ENCODE data around the gene NOTCH3.

The NOTCH3 gene

GRCh38 chr19:15170345-15170744 is 30.4 kb downstream of the NOTCH3 start:
- Histone ChIP-seq H3K9me3 (ENCODE audit: low read length) (peaks cover 7% of the 10 kb centered on the region), H3K4me3 (ENCODE audit: low read depth in 1 of 2, low read length in 2 of 2) (no peak overlapping the region), H3K4me1 (ENCODE audit: insufficient read depth, low read length) (no peaks in the 10 kb centered on the region), H3K36me3 (ENCODE audit: insufficient read depth, low read length) (no peaks in the 10 kb centered on the region), H3K9ac (ENCODE audit: low read length) (no peak overlapping the region), H3K27ac (ENCODE audit: low read depth, low read length) (no peak overlapping the region), H3K27me3 (ENCODE audit: control insufficient read depth in 1 of 2, insufficient read depth in 2 of 2, low read length in 2 of 2) (no peaks in the 10 kb centered on the region)

DNA sequence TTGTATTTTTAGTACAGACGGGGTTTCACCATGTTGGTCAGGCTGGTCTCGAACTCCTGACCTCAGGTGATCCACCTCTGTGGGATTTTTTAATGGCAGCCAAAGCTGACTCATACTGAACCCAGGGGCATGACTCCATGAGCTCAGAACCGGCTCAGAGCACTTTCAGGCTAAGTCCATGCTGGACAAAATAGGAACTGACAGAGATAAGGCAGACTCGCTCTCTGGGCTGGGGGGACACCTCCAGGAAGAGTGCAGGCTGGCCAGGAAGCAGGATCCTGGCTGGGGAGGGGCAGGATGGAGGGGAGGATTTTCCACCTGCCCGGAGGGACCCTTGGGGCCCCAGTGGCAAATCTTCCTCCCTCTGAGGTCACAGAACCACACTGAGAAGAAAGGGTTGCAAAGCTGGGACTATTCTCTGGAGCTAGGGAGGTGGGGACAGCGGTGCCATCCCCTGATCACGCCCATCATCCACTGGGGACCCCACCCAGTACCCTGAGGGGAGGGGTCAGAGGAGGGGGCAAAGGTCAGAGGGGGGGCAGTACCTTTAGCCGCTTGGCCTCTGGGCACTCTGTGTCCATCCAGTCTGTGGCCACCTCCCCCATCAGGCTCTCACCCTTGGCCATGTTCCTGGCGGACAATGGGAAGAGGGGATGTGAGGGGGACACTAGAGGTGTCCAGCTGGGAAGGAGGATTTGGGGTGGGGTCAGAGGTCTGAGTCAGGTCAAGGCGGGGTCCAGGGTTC is 31.1 kb downstream of the NOTCH3 start:
- H3K27ac ChIP-seq (ENCODE audit: low read depth, low read length), result no peak overlapping the region
- no peaks in the 10 kb centered on the region for H3K27me3 ChIP-seq (ENCODE audit: control insufficient read depth in 1 of 2, insufficient read depth in 2 of 2, low read length in 2 of 2)
- no peak overlapping the region for H3K4me3 ChIP-seq (ENCODE audit: low read depth in 1 of 2, low read length in 2 of 2)
- no peak overlapping the region for H3K9ac ChIP-seq (ENCODE audit: low read length)
- H3K36me3 ChIP-seq (ENCODE audit: insufficient read depth, low read length), result no peaks in the 10 kb centered on the region
- no peaks in the 10 kb centered on the region for H3K4me1 ChIP-seq (ENCODE audit: insufficient read depth, low read length)
- peaks cover 13% of the 10 kb centered on the region for H3K9me3 ChIP-seq (ENCODE audit: low read length)

- Histone ChIP-seq H3K4me1 (ENCODE audit: insufficient read depth, low read length) (no peaks in the 10 kb centered on the region), H3K36me3 (ENCODE audit: insufficient read depth, low read length) (no peaks in the 10 kb centered on the region), H3K9me3 (ENCODE audit: low read length) (peaks cover 15% of the 10 kb centered on the region), H3K27ac (ENCODE audit: low read depth, low read length) (no peak overlapping the region), H3K4me3 (ENCODE audit: low read depth in 1 of 2, low read length in 2 of 2) (no peak overlapping the region), H3K9ac (ENCODE audit: low read length) (no peak overlapping the region), H3K27me3 (ENCODE audit: control insufficient read depth in 1 of 2, insufficient read depth in 2 of 2, low read length in 2 of 2) (no peaks in the 10 kb centered on the region)
Observed at GRCh38 chr19:15166700-15167099, 34.1 kb downstream of the NOTCH3 start.

DNA sequence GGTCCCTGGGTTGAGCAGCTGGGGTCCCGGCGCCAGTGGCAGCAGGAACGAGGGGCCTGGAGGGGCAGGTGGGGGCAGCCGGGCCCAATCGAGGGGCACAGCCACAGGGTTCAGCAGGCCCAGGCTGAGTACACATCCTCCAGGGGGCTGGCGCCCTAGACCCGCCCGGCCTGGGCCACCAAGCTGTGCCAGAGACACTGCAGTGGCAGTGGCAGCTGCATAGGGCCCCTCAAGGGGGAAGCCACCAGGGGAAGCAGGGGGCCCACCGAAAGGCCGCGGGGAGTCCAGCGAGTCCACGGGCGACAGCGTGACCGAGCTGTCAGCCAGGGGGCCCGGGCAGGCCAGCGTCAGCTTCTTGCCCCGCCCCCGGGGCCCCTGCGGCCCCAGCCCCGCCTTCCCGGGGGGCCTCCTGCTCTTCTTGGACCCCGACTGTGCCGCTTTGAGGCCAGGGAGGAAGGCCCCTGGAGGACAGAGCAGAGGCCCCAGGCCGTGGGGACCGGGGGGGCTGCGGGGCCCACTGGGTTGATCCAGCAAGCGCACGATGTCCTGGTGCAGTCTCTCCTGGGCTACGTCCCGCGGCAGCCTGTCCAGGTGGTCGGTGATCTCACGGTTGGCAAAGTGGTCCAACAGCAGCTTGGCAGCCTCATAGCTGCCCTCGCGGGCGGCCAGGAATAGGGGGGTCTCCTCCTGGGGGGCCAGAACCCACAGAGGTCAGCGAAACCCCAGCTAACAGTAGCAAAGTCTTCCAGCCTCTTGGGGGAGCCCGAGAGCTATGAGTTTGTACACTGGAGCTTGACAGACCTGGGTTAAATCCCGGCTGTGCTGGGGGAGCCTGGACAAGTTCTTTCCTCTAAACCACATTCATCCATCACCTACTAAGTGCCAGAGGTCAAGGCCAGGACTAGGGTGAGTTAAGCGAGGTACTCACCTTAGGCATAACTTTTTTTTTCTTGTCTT is 39.5 kb downstream of the NOTCH3 start:
- Histone ChIP-seq H3K4me1 (ENCODE audit: insufficient read depth, low read length) (no peaks in the 10 kb centered on the region), H3K36me3 (ENCODE audit: insufficient read depth, low read length) (no peaks in the 10 kb centered on the region), H3K4me3 (ENCODE audit: low read depth in 1 of 2, low read length in 2 of 2) (no peak overlapping the region)

GRCh38 chr19:15159251-15159650 is 41.5 kb downstream of the NOTCH3 start:
- no peaks in the 10 kb centered on the region for H3K9me3 ChIP-seq (ENCODE audit: low read length)
- no peaks in the 10 kb centered on the region for H3K4me1 ChIP-seq (ENCODE audit: insufficient read depth, low read length)
- no peak overlapping the region for H3K9ac ChIP-seq (ENCODE audit: low read length)
- no peak overlapping the region for H3K4me3 ChIP-seq (ENCODE audit: low read depth in 1 of 2, low read length in 2 of 2)
- H3K27ac ChIP-seq (ENCODE audit: low read depth, low read length), result no peak overlapping the region
- no peaks in the 10 kb centered on the region for H3K27me3 ChIP-seq (ENCODE audit: control insufficient read depth in 1 of 2, insufficient read depth in 2 of 2, low read length in 2 of 2)
- no peaks in the 10 kb centered on the region for H3K36me3 ChIP-seq (ENCODE audit: insufficient read depth, low read length)

More for the DNA sequence above, 39.5 kb downstream of the NOTCH3 start:
- peaks cover 15% of the 10 kb centered on the region for H3K9me3 ChIP-seq (ENCODE audit: low read length)
- H3K27me3 ChIP-seq (ENCODE audit: control insufficient read depth in 1 of 2, insufficient read depth in 2 of 2, low read length in 2 of 2), result no peaks in the 10 kb centered on the region
- H3K9ac ChIP-seq (ENCODE audit: low read length), result no peak overlapping the region
- H3K27ac ChIP-seq (ENCODE audit: low read depth, low read length), result no peak overlapping the region

- Histone ChIP-seq H3K27me3 (ENCODE audit: control insufficient read depth in 1 of 2, insufficient read depth in 2 of 2, low read length in 2 of 2) (peaks cover 0 to 4% of the 10 kb centered on the region in 2 donors), H3K9ac (ENCODE audit: low read length) (no peak overlapping the region), H3K36me3 (ENCODE audit: insufficient read depth, low read length) (no peaks in the 10 kb centered on the region), H3K4me1 (ENCODE audit: insufficient read depth, low read length) (no peaks in the 10 kb centered on the region), H3K4me3 (ENCODE audit: low read depth in 1 of 2, low read length in 2 of 2) (no peak overlapping the region), H3K9me3 (ENCODE audit: low read length) (no peaks in the 10 kb centered on the region), H3K27ac (ENCODE audit: low read depth, low read length) (no peak overlapping the region)
Observed at GRCh38 chr19:15156391-15156790, 44.4 kb downstream of the NOTCH3 start.

- no peak overlapping the region for H3K9ac ChIP-seq (ENCODE audit: low read length)
- no peaks in the 10 kb centered on the region for H3K4me1 ChIP-seq (ENCODE audit: insufficient read depth, low read length)
- H3K9me3 ChIP-seq (ENCODE audit: low read length), result no peaks in the 10 kb centered on the region
- H3K4me3 ChIP-seq (ENCODE audit: low read depth in 1 of 2, low read length in 2 of 2), result no peak overlapping the region
- no peak overlapping the region for H3K27ac ChIP-seq (ENCODE audit: low read depth, low read length)
- no peaks in the 10 kb centered on the region for H3K36me3 ChIP-seq (ENCODE audit: insufficient read depth, low read length)
- peaks cover 0 to 4% of the 10 kb centered on the region in 2 donors for H3K27me3 ChIP-seq (ENCODE audit: control insufficient read depth in 1 of 2, insufficient read depth in 2 of 2, low read length in 2 of 2)
Observed at GRCh38 chr19:15155296-15155695, 45.5 kb downstream of the NOTCH3 start.

GRCh38 chr19:15154002-15154612 is 46.7 kb downstream of the NOTCH3 start:
- Histone ChIP-seq H3K4me3 (ENCODE audit: low read depth in 1 of 2, low read length in 2 of 2) (no peak overlapping the region), H3K9me3 (ENCODE audit: low read length) (no peaks in the 10 kb centered on the region), H3K4me1 (ENCODE audit: insufficient read depth, low read length) (no peaks in the 10 kb centered on the region), H3K36me3 (ENCODE audit: insufficient read depth, low read length) (no peaks in the 10 kb centered on the region), H3K27ac (ENCODE audit: low read depth, low read length) (no peak overlapping the region), H3K9ac (ENCODE audit: low read length) (no peak overlapping the region), H3K27me3 (ENCODE audit: control insufficient read depth in 1 of 2, insufficient read depth in 2 of 2, low read length in 2 of 2) (peaks cover 0 to 4% of the 10 kb centered on the region in 2 donors)

- no peaks in the 10 kb centered on the region for H3K4me1 ChIP-seq (ENCODE audit: insufficient read depth, low read length)
- no peak overlapping the region for H3K9ac ChIP-seq (ENCODE audit: low read length)
- no peaks in the 10 kb centered on the region for H3K9me3 ChIP-seq (ENCODE audit: low read length)
- H3K27ac ChIP-seq (ENCODE audit: low read depth, low read length), result no peak overlapping the region
- peaks cover 0 to 4% of the 10 kb centered on the region in 2 donors for H3K27me3 ChIP-seq (ENCODE audit: control insufficient read depth in 1 of 2, insufficient read depth in 2 of 2, low read length in 2 of 2)
- no peaks in the 10 kb centered on the region for H3K36me3 ChIP-seq (ENCODE audit: insufficient read depth, low read length)
- H3K4me3 ChIP-seq (ENCODE audit: low read depth in 1 of 2, low read length in 2 of 2), result no peak overlapping the region
Observed at GRCh38 chr19:15149737-15150136, 51.1 kb downstream of the NOTCH3 start.

DNA sequence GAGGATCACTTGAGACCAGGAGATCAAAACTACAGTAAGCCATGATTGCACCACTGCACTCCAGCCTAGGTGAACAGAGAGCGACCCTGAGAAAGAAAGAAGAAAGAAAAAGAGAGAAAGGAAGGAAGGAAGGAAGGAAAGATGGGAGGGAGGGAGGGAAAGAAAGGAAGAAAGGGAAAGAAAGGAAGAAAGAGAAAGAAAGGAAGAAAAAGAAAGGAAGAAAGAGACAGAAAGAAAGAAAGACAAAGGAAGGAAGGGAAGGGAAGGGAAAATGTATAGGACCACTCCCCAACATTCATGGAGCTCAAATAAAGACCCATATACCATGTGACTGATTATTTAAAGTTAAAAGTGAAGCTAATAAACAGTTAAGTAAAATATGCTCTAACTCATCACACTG is 53.7 kb downstream of the NOTCH3 start:
- Histone ChIP-seq H3K4me1 (ENCODE audit: insufficient read depth, low read length) (no peaks in the 10 kb centered on the region), H3K9ac (ENCODE audit: low read length) (no peak overlapping the region), H3K9me3 (ENCODE audit: low read length) (no peaks in the 10 kb centered on the region), H3K27me3 (ENCODE audit: control insufficient read depth in 1 of 2, insufficient read depth in 2 of 2, low read length in 2 of 2) (no peaks in the 10 kb centered on the region), H3K27ac (ENCODE audit: low read depth, low read length) (no peak overlapping the region), H3K4me3 (ENCODE audit: low read depth in 1 of 2, low read length in 2 of 2) (no peak overlapping the region), H3K36me3 (ENCODE audit: insufficient read depth, low read length) (no peaks in the 10 kb centered on the region)

DNA sequence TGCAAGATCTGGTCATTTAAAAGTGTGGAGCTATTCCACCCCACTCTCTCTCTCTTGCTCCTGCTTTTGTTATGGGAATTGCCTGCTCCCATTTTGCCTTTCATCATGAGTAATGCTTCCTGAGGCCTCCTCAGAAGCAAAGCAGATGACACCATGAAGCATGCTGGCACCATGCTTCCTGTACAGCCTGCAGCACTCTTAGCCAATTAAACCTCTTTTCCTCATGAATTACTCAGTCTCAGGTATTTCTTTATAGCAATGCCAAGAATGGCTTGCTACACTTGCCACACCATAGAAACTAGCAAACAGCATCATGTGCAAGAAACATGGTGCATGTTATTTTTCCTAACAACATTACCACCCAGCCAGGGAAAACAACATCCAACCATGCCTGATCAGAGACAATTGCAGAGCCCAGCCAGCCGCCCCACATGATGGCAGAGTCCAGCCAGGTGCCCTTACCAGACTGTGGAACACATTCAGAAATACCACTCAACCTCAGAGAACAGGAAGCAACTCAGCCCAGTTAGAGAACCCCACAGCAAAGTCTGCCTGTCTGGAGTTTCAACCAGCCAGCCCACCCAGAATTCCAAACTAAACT is 56.6 kb downstream of the NOTCH3 start:
- Histone ChIP-seq H3K27me3 (ENCODE audit: control insufficient read depth in 1 of 2, insufficient read depth in 2 of 2, low read length in 2 of 2) (no peaks in the 10 kb centered on the region), H3K4me3 (ENCODE audit: low read depth in 1 of 2, low read length in 2 of 2) (no peak overlapping the region), H3K27ac (ENCODE audit: low read depth, low read length) (no peak overlapping the region)

More for the DNA sequence above, 56.6 kb downstream of the NOTCH3 start:
- Histone ChIP-seq H3K9me3 (ENCODE audit: low read length) (no peaks in the 10 kb centered on the region), H3K36me3 (ENCODE audit: insufficient read depth, low read length) (no peaks in the 10 kb centered on the region), H3K9ac (ENCODE audit: low read length) (no peak overlapping the region), H3K4me1 (ENCODE audit: insufficient read depth, low read length) (no peaks in the 10 kb centered on the region)

All from muscle layer of colon (tissue), 2 donors.